GM12865 (cell line): ENCODE data around the gene PITPNM1.

Experiments used
- DNase-seq: peaks from one replicate; pipeline ENCODE4 v3.0.0; 2010; ENCODE audit warnings: low read depth
- H3K4me3 ChIP-seq: 2 replicates; pipeline ENCODE4 v1.5.1; 2011; ENCODE audit warnings: mild to moderate bottlenecking, low read depth, low read length, control low read depth
- TF ChIP-seq, protein P1 (sequence below): IDR thresholded peaks from 2 replicates; pipeline ENCODE4 v1.5.1; 2011; ENCODE audit warnings: low read length, control low read depth, low read depth, inconsistent platforms; ENCODE audit not compliant: insufficient read depth; ENCODE audit errors: missing control alignments

PITPNM1 gene

DNA sequence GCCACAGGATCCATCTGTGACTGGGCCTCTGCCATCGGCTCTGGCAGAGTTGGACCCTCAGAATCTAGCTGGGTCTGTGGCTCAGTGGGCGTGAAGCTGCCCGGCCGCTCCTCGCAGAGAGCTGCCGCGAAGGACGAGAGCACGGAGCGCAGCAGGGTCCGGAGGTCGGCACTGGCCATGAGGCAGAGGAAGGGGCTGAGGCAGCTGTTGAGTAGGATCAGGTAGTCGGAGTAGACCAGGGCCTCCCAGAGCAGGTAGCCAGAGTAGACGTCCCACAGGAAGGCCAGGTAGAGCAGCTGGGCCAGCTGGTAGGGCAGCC lies 53.5 kb downstream of the PITPNM1 start:
- no peak for DNase-seq
- H3K4me3 ChIP-seq: no peak overlapping the region
- TF ChIP-seq, protein P1, sequence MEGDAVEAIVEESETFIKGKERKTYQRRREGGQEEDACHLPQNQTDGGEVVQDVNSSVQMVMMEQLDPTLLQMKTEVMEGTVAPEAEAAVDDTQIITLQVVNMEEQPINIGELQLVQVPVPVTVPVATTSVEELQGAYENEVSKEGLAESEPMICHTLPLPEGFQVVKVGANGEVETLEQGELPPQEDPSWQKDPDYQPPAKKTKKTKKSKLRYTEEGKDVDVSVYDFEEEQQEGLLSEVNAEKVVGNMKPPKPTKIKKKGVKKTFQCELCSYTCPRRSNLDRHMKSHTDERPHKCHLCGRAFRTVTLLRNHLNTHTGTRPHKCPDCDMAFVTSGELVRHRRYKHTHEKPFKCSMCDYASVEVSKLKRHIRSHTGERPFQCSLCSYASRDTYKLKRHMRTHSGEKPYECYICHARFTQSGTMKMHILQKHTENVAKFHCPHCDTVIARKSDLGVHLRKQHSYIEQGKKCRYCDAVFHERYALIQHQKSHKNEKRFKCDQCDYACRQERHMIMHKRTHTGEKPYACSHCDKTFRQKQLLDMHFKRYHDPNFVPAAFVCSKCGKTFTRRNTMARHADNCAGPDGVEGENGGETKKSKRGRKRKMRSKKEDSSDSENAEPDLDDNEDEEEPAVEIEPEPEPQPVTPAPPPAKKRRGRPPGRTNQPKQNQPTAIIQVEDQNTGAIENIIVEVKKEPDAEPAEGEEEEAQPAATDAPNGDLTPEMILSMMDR: no peak

DNA sequence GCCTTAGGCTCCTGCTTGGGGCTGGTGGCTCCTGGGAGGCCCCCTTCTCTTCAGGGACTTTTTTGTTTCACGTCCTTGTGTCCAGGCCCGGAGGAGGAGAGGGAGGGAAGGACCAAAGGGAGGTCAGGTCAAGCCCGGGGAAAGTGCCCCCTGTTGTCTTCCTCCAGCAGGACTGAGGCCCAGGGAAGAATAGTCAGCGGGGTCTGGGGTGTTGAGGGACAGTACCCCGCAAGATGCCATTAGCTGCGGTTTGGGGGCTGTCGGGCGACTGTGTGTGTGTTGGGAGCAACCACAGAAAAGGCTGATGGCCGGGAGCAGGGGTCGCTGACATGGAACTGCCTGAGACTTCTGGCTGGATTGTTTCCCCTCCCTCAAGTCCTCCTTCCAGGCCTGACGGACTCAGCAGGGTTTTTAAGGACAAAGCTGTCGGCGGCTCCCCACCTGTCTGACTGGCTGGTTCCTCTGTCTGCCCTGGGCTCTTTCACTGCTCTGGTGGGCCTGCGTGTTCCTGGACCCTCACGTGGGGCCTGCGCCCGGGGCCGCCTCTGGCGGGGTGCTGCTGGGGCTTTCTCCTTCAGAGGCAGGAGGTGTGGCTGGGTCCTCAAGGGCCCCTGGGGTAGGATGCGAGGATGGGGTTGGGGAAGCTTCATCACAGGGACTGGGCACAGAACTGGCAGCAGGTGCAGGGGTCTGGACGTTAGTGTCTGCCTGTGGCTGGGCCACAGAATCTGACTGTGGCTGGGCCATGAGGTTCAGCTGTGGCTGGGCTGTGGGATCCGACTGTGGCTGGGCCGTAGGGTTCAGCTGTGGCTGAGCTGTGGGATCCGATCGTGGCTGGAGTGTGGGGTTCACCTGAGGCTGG lies 54.1 kb downstream of the PITPNM1 start:
- DNase-seq: no peak
- TF ChIP-seq, protein P1: no peak
- H3K4me3 ChIP-seq: no peak overlapping the region

DNA sequence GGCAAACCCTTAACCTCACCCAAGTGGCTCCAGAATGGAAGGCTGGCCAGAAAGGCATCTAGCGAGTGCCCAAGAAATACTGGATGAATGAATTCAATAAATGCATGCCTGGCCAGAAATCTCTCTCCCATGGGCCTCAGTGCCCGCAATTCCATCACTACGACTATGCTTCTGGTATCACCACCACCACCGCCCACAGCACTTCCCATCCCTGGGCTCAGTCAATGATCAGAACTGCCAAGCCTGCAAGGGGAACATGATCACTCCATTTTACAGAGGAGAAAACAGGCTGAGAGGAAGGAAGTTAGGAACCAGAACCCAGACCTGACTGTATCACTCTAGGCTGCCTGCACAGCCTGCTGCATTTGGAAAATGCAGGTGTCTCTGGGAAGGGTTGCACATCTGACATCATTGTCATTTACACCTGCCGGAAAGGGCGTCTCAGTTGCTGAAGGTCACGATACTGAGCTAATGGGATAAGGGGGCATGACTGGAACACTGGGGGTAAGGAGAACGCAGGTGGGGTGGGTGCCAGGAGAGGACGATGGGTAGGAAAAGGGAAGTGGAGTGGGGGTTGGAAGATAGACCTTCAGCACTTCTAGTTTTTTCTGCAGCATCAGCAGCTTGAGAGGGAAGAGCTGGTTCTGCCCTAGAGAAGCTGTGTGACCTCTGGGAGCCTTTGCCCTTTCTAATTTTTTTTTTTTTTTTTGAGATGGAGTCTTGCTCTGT lies 55.9 kb downstream of the PITPNM1 start:
- no peak overlapping the region for H3K4me3 ChIP-seq
- DNase-seq: no peak
- TF ChIP-seq, protein P1: no peak

DNA sequence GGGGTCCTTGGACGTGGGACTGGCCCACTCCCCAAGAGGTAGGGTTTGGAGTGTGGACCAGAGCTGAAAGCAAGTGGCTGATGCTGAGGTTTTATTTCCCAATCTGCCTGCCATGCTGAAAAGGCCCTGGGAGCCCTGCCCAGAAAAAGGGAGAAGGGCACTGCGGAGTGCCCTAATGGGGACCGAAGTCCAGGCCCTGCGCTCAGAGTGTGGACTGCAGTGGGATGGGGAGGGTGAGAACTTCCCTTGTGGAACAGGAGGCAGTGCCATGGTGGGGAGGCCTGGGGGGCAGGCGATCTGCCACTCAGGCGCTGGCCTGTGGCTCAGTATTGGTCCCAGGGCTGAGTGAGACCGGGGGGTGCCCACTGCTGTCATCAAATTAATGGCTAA lies 56.9 kb downstream of the PITPNM1 start:
- H3K4me3 ChIP-seq: no peak overlapping the region
- no peak for DNase-seq
- TF ChIP-seq, protein P1: no peak

DNA sequence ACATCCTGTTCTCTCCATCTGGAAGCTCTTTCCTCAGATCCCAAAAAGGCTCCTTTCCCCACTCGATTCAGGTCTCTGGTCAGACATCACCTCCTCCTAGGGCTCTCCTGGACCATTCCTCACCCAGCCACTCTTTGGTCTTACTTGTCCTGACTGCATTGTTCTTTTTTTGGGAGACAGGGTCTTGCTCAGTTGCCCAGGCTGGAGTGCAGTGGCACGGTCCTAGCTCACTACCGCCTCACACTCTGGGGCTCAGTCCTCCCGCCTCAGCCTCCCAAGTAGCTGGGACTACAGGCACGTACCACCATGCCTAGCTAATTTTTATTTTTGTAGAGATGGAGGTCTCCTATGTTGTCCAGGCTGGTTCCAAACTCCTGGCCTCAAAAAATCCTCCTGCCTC lies 59.6 kb downstream of the PITPNM1 start:
- TF ChIP-seq, protein P1: no peak
- no peak for DNase-seq
- peak overlapping the region; percentile 48 for H3K4me3 ChIP-seq

DNA sequence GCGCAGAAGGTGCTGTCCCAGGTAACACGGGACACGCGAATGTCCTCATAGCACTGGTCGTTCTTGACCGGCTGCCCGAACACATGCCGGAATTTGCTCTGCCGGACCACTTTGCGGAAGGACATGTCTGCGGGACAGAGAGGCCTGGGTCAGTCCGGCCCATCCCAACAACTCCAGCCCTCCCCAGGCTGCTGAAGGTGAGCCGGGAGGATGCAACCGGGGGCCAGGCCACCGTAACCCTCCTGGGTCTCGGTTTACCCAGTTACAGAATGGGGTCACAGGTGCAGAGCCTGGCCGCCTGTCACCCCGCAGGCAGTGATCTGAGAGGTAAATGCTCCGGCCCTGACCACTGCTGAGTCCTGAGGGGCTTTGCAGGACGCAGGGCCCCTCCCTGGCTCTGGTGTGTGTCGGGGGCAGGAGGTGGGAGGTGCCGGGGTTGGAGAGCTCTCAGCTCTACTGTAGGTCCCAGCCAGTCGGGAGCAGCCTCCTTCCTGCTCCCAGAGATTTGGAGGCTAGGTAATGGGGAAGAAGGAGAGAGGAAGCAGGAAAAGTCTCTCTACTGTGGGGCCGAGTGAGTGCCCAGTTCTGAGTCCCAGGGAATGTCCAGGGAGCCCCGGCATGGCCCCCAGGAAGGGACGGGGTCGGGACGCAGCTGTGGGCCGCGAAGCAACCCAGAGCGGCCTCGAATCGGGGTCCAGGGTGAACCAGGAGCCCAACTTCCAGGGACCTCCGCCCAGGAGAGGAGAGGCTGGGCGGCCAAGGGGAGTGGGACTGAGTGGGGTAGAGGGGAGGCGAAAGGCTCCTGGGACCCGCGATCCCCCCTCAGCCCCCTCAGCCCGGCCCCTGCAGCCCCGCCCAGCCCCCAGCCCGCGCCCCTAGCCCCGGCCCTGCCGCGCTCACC lies 62.4 kb downstream of the PITPNM1 start:
- H3K4me3 ChIP-seq: peak overlapping the region; percentile 48
- TF ChIP-seq, protein P1: no peak
- DNase-seq: no peak
